Epithelial cell of esophagus (primary cell): Measurements from ENCODE around the gene RHOBTB1.

Experiments used
- DNase-seq: peaks from one replicate; pipeline ENCODE4 v3.0.0; 2010; ENCODE audit warnings: low read depth
- H3K4me3 ChIP-seq: 2 replicates; pipeline ENCODE4 v1.5.1; 2011; ENCODE audit warnings: mild to moderate bottlenecking, low read length, control low read depth
- CTCF ChIP-seq: IDR thresholded peaks from 2 replicates; pipeline ENCODE4 v1.5.1; 2011; ENCODE audit warnings: low read depth, mild to moderate bottlenecking, low read length, control low read depth, inconsistent platforms; ENCODE audit not compliant: insufficient read depth; ENCODE audit errors: missing control alignments

RHOBTB1 gene

GRCh38 chr10:60870803-60871202 is 73.2 kb downstream of the RHOBTB1 start:
- no peak overlapping the region for H3K4me3 ChIP-seq
- DNase-seq = no peak
- TF ChIP-seq CTCF = no peak

GRCh38 chr10:60870416-60870728 is 73.6 kb downstream of the RHOBTB1 start:
- DNase-seq = no peak
- H3K4me3 ChIP-seq = no peak overlapping the region
- peak; percentile 27 for TF ChIP-seq CTCF

GRCh38 chr10:60869652-60870415 is 74.2 kb downstream of the RHOBTB1 start:
- no peak for TF ChIP-seq CTCF
- H3K4me3 ChIP-seq = no peak overlapping the region
- no peak for DNase-seq

- no peak for TF ChIP-seq CTCF
- no peak overlapping the region for H3K4me3 ChIP-seq
- DNase-seq = no peak
Observed at GRCh38 chr10:60868946-60869345, 75.0 kb downstream of the RHOBTB1 start.

GRCh38 chr10:60865198-60865783 is 78.7 kb downstream of the RHOBTB1 start:
- no peak for TF ChIP-seq CTCF
- no peak for DNase-seq
- H3K4me3 ChIP-seq = no peak overlapping the region

- no peak for DNase-seq
- no peak for TF ChIP-seq CTCF
- no peak overlapping the region for H3K4me3 ChIP-seq
Observed at GRCh38 chr10:60863796-60864195, 80.2 kb downstream of the RHOBTB1 start.

- no peak for TF ChIP-seq CTCF
- H3K4me3 ChIP-seq = no peak overlapping the region
- DNase-seq = no peak
Observed at GRCh38 chr10:60862517-60862916, 81.5 kb downstream of the RHOBTB1 start.
